Measurements from ENCODE around the gene KIRREL3. TPM values are rescaled to one million over a fixed set of nuclear protein-coding genes. Genes with fewer than 3 reads are reported as not detected.

The KIRREL3 gene
- total RNA-seq, 2 donors from 2014 or later = 0.28 TPM; not detected in 1

DNA sequence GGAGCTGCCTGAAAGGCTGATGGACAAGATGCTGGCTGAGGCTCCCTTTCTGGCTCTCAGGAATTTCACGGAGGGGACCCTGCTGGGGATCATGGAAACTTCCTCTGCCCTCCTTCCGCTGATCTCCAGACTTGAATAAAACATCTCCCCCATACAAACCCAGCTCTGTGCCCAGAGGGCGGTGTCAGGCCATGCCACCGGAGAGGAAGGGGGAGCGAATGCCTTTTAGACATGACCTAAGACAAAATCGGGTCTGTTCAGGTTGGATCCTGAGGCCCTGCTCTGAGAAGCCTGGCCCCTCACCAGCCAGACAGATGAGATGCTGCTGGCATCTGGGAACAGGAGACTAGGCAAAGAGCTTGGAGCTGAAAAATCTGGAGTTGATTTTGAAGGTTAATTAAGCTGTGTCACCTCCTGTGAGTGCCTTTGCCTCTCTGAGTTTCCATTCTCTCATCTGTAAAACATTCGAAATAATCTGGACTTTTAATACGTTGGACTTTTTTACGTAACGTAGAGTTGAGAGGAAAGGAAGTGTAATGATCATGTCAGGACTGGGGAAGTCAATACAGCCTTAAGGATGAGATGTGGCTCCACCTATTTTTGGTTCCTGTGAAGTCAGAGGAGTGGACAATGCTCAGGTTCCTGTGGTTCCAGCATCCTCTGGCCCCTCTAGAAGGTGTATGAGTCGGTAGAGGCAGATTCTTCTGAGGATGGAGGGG lies 481.4 kb downstream of the KIRREL3 start:
- no peak for DNase-seq (ENCODE audit: low spot score)
- Histone ChIP-seq H3K4me3 (no peak overlapping the region), H3K36me3 (no peaks in the 10 kb centered on the region), H3K9me3 (no peaks in the 10 kb centered on the region), H3K27ac (no peak overlapping the region), H3K4me1 (replicated peaks) (no peaks in the 10 kb centered on the region), H3K27me3 (replicated peaks; ENCODE audit: insufficient read depth) (no peaks in the 10 kb centered on the region)
- WGBS = 84% methylated on average over 11 of the region's 11 CpGs
- no peak for TF ChIP-seq POLR2A (IDR thresholded peaks at IDR 0.05)
- TF ChIP-seq POLR2AphosphoS5 (IDR thresholded peaks at IDR 0.05) = no peak
- TF ChIP-seq, protein P1, sequence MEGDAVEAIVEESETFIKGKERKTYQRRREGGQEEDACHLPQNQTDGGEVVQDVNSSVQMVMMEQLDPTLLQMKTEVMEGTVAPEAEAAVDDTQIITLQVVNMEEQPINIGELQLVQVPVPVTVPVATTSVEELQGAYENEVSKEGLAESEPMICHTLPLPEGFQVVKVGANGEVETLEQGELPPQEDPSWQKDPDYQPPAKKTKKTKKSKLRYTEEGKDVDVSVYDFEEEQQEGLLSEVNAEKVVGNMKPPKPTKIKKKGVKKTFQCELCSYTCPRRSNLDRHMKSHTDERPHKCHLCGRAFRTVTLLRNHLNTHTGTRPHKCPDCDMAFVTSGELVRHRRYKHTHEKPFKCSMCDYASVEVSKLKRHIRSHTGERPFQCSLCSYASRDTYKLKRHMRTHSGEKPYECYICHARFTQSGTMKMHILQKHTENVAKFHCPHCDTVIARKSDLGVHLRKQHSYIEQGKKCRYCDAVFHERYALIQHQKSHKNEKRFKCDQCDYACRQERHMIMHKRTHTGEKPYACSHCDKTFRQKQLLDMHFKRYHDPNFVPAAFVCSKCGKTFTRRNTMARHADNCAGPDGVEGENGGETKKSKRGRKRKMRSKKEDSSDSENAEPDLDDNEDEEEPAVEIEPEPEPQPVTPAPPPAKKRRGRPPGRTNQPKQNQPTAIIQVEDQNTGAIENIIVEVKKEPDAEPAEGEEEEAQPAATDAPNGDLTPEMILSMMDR (IDR thresholded peaks at IDR 0.05) = no peak
- intact Hi-C loops (cut with DNase I) = no loop called here

DNA sequence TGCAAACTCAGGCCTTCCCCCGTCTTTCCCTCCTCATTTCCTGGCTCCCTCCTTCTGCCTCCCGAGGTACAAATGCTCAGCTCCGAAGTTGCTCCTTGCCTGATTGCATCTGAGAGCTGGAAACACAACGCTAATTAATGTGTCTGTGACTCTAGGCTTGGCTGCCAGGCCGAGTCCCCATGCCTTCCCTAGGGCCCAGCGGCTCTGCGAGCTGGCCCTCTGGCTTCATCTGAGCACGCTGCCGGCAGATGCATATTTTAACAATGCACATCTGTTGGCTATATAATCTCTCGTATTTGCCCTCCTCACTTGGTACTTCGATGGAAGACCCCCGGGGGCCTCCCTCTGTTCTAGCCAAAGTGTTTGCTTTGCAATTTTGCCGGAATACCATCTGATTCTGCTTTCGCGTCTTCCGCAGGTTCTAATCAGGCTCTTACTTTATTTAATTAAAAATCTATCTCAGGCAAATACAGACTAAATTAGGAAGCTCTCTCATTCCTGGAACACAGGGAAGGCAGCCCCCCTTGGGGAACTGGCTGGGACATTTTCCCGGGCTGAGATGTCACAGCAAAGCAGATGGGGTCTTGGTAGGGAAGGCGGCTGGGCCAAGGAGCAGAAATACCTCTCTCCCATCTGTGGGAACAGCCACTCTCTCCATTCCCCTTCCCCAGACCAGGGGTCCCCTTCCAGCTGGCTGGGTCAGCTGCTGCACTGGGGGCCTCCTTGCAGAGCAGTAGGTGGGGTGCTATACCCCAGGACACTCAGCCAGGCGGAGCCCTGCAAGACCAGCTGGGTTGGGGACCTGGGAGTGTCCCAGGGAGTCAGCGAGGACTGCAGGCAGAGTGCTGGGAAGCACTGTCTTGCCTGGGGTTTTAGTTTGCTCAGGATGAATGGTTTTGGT lies 482.2 kb downstream of the KIRREL3 start:
- no peak for DNase-seq (ENCODE audit: low spot score)
- 77% methylated on average over 20 of the region's 20 CpGs for WGBS
- Histone ChIP-seq H3K9me3 (no peaks in the 10 kb centered on the region), H3K27me3 (replicated peaks; ENCODE audit: insufficient read depth) (no peaks in the 10 kb centered on the region), H3K4me3 (no peak overlapping the region), H3K27ac (no peak overlapping the region), H3K4me1 (replicated peaks) (no peaks in the 10 kb centered on the region), H3K36me3 (no peaks in the 10 kb centered on the region)
- intact Hi-C loops (cut with DNase I) = no loop called here
- TF ChIP-seq, protein P1 (IDR thresholded peaks at IDR 0.05) = no peak
- TF ChIP-seq POLR2AphosphoS5 (IDR thresholded peaks at IDR 0.05) = no peak
- no peak for TF ChIP-seq POLR2A (IDR thresholded peaks at IDR 0.05)

GRCh38 chr11:126515501-126515900 lies 485.1 kb downstream of the KIRREL3 start:
- Histone ChIP-seq H3K4me1 (replicated peaks) (no peaks in the 10 kb centered on the region), H3K27me3 (replicated peaks; ENCODE audit: insufficient read depth) (no peaks in the 10 kb centered on the region), H3K27ac (no peak overlapping the region), H3K36me3 (no peaks in the 10 kb centered on the region), H3K4me3 (no peak overlapping the region), H3K9me3 (no peaks in the 10 kb centered on the region)
- intact Hi-C loops (cut with DNase I) = no loop called here
- no peak for DNase-seq (ENCODE audit: low spot score)
- TF ChIP-seq POLR2A (IDR thresholded peaks at IDR 0.05) (no peak), POLR2AphosphoS5 (IDR thresholded peaks at IDR 0.05) (no peak)
- TF ChIP-seq, protein P1 (IDR thresholded peaks at IDR 0.05) = no peak
- WGBS = 92% methylated on average over 5 of the region's 5 CpGs

- no peaks in the 10 kb centered on the region for H3K9me3 ChIP-seq
- intact Hi-C loops (cut with DNase I) = no loop called here
- no peak for DNase-seq (ENCODE audit: low spot score)
- no peaks in the 10 kb centered on the region for H3K27me3 ChIP-seq (replicated peaks; ENCODE audit: insufficient read depth)
- no peaks in the 10 kb centered on the region for H3K4me1 ChIP-seq (replicated peaks)
- no peak overlapping the region for H3K27ac ChIP-seq
- no peaks in the 10 kb centered on the region for H3K36me3 ChIP-seq
- 77% methylated on average over 10 of the region's 10 CpGs for WGBS
- TF ChIP-seq POLR2AphosphoS5 (IDR thresholded peaks at IDR 0.05) (no peak), POLR2A (IDR thresholded peaks at IDR 0.05) (no peak)
- TF ChIP-seq, protein P1 (IDR thresholded peaks at IDR 0.05) = no peak
- H3K4me3 ChIP-seq = no peak overlapping the region
These were observed 486.4 kb downstream of the KIRREL3 start for GRCh38 chr11:126514061-126514693.

Data from prostate gland (tissue), 2 donors.